ENCODE results near the gene MXD1. TPM values are rescaled to one million over a fixed set of nuclear protein-coding genes. Genes with fewer than 3 reads are reported as not detected.
A peak's percentile ranks its signal among the peaks of the same experiment; 100 is the strongest.

Gene MXD1
- total RNA-seq, 1 experiment from 2014 or later = 3.7 TPM

GRCh38 chr2:69969126-69969983, 54.4 kb downstream of the MXD1 start:
- H3K27ac Mint-ChIP-seq = peak overlapping the region in 1 of 3 experiments; percentile 11; a peak in 1 of 7 replicates

More at GRCh38 chr2:69969126-69969983, 54.4 kb downstream of the MXD1 start:
- Histone ChIP-seq H2BK12ac (ENCODE audit: insufficient read length, low read depth, low read length) (no peak overlapping the region), H3K23me2 (ENCODE audit: insufficient read length, low read depth, low read length, poor library complexity, severe bottlenecking) (no peaks in the 10 kb centered on the region), H2AK5ac (ENCODE audit: insufficient read length, low read length) (no peak overlapping the region), H2BK15ac (ENCODE audit: low read depth, low read length) (no peak overlapping the region), H3K4me1 (ENCODE audit: insufficient read depth, low read length) (no peaks in the 10 kb centered on the region; the same call in 1 of the 2 replicates), H2BK5ac (ENCODE audit: insufficient read length, low read length) (no peak overlapping the region), H3K18ac (ENCODE audit: insufficient read length, low read depth, low read length) (no peak overlapping the region), H2BK120ac (ENCODE audit: low read depth, low read length, poor library complexity, severe bottlenecking) (no peak overlapping the region), H3K27ac (ENCODE audit: insufficient read length, low read depth, low read length) (no peak overlapping the region), H3K79me1 (ENCODE audit: insufficient read depth, low read depth, low read length, poor library complexity, severe bottlenecking) (no peaks in the 10 kb centered on the region), H2BK20ac (ENCODE audit: low read depth, low read length, poor library complexity, severe bottlenecking) (no peak overlapping the region), H3K27me3 (ENCODE audit: insufficient read depth, low read length) (no peaks in the 10 kb centered on the region; the same call in 1 of the 2 replicates), H4K5ac (ENCODE audit: insufficient read length, low read depth, low read length) (no peak overlapping the region), H2AFZ (ENCODE audit: low read length) (no peak overlapping the region), H3K9me3 (ENCODE audit: control insufficient read depth, low read depth, low read length) (no peaks in the 10 kb centered on the region), H3K4me2 (ENCODE audit: insufficient read depth, insufficient read length, low read length) (no peak overlapping the region), H3K9ac (ENCODE audit: extremely low read depth, insufficient read length, low read length) (no peak overlapping the region), H3K56ac (ENCODE audit: insufficient read length, low read depth, low read length) (no peak overlapping the region), H3T11ph (ENCODE audit: low read length) (no peak overlapping the region), H4K91ac (ENCODE audit: insufficient read length, low read depth, low read length) (no peak overlapping the region), H3K23ac (ENCODE audit: insufficient read length, low read depth, low read length) (no peak overlapping the region), H4K8ac (replicated peaks; ENCODE audit: insufficient read length, low read depth, low read length) (no peak overlapping the region), H4K20me1 (ENCODE audit: control insufficient read depth, insufficient read depth, insufficient read length) (peaks cover 3% of the 10 kb centered on the region), H3K79me2 (ENCODE audit: insufficient read depth, low read length) (no peaks in the 10 kb centered on the region), H3K4ac (ENCODE audit: low read depth, low read length) (no peak overlapping the region), H3K14ac (ENCODE audit: insufficient read depth, low read length) (no peak overlapping the region)
- Mint-ChIP-seq H3K27me3 (ENCODE audit: low read depth) (peaks cover 3% of the 10 kb centered on the region), H3K9me3 (no peaks in the 10 kb centered on the region), H3K36me3 (ENCODE audit: insufficient read depth in 1 of 3, low read depth in 3 of 3) (no peaks in the 10 kb centered on the region), H3K4me3 (no peak overlapping the region), H3K4me1 (peaks cover 7 to 10% of the 10 kb centered on the region in 2 experiments)
- no peak for DNase-seq
- no CpG with 5 or more reads among the region's 16 CpGs for WGBS (ENCODE audit: extremely low coverage, insufficient read length, low lambda C conversion rate)
- TF ChIP-seq CTCF (conservative IDR thresholded peaks at IDR 0.05) = no peak

All from H9 (cell line).